GM23338 (cell line): ENCODE data around the gene GCK. TPM values are rescaled to one million over a fixed set of nuclear protein-coding genes. Genes with fewer than 3 reads are reported as not detected.

Experiments used
- ATAC-seq: fragments of 200-7000 bp; cut with Tn5 transposase; 3 replicates; pipeline ENCODE4 v1.9.1; 2020
- DNase-seq: peaks from one replicate; pipeline ENCODE4 v3.0.0-alpha.2; 2015; ENCODE audit warnings: low spot score
- H2AFZ ChIP-seq: fragments of 200-600 bp; sonication (generic); 2 replicates; pipeline ENCODE4 v1.8.0; 2016; ENCODE audit warnings: antibody characterized with exemption, mild to moderate bottlenecking, moderate library complexity
- H3F3A ChIP-seq: fragments of 200-600 bp; sonication (generic); replicated peaks from 2 replicates; pipeline ENCODE4 v1.8.0; 2017; ENCODE audit warnings: antibody characterized with exemption, mixed run types, low read depth
- H3K27ac ChIP-seq: fragments of 200-600 bp; sonication (generic); 2 replicates; pipeline ENCODE4 v1.6.1; 2016; ENCODE audit warnings: low read depth
- H3K27me3 ChIP-seq: fragments of 200-600 bp; sonication (generic); 2 replicates; pipeline ENCODE4 v1.8.0; 2016; ENCODE audit warnings: mild to moderate bottlenecking, mixed run types, moderate library complexity; ENCODE audit not compliant: insufficient read depth
- H3K36me3 ChIP-seq: fragments of 200-600 bp; sonication (generic); 2 replicates; pipeline ENCODE4 v1.8.0; 2016; ENCODE audit warnings: mild to moderate bottlenecking; ENCODE audit not compliant: insufficient read depth
- H3K4me1 ChIP-seq: fragments of 200-600 bp; sonication (generic); 2 replicates; pipeline ENCODE4 v1.8.0; 2016; ENCODE audit warnings: mild to moderate bottlenecking, moderate library complexity; ENCODE audit not compliant: insufficient read depth
- H3K4me2 ChIP-seq: fragments of 200-600 bp; sonication (generic); 2 replicates; pipeline ENCODE4 v1.7.1; 2017; ENCODE audit warnings: mixed run types
- H3K4me3 ChIP-seq: fragments of 200-600 bp; sonication (generic); 2 replicates; pipeline ENCODE4 v1.6.1; 2016; ENCODE audit warnings: mixed run types
- H3K79me2 ChIP-seq: fragments of 200-600 bp; sonication (generic); replicated peaks from 2 replicates; pipeline ENCODE4 v1.8.0; 2017; ENCODE audit warnings: mild to moderate bottlenecking; ENCODE audit not compliant: insufficient read depth
- H3K9me2 ChIP-seq: fragments of 200-600 bp; sonication (generic); 2 replicates; pipeline ENCODE4 v1.8.0; 2017; ENCODE audit not compliant: insufficient read depth
- H4K20me1 ChIP-seq: fragments of 200-600 bp; sonication (generic); replicated peaks from 2 replicates; pipeline ENCODE4 v1.8.0; 2017; ENCODE audit warnings: mild to moderate bottlenecking; ENCODE audit not compliant: insufficient read depth
- H3K27ac Mint-ChIP-seq: 2 replicates; pipeline ENCODE4 v1.8.0; 2020; ENCODE audit warnings: inconsistent platforms, mild to moderate bottlenecking, moderate library complexity, mixed read lengths
- H3K27me3 Mint-ChIP-seq: 3 replicates; pipeline ENCODE4 v1.8.0; 2022; ENCODE audit warnings: low read depth, mild to moderate bottlenecking, moderate library complexity, mixed read lengths, inconsistent platforms; ENCODE audit not compliant: insufficient read depth, poor library complexity
- H3K36me3 Mint-ChIP-seq: 3 replicates; pipeline ENCODE4 v1.8.0; 2021; ENCODE audit warnings: low read depth, mild to moderate bottlenecking, inconsistent platforms, moderate library complexity, mixed read lengths
- H3K4me1 Mint-ChIP-seq: 3 replicates; pipeline ENCODE4 v1.8.0; 2020; ENCODE audit warnings: mild to moderate bottlenecking, inconsistent platforms, mixed read lengths
- H3K4me3 Mint-ChIP-seq: 3 replicates; pipeline ENCODE4 v1.8.0; 2021; ENCODE audit warnings: moderate library complexity, mild to moderate bottlenecking, inconsistent platforms, mixed read lengths
- H3K9me3 Mint-ChIP-seq: 3 replicates; pipeline ENCODE4 v1.8.0; 2020; ENCODE audit warnings: moderate library complexity, mild to moderate bottlenecking, inconsistent platforms, mixed read lengths
- CREB1 ChIP-seq: fragments of 250-450 bp; sonication (Bioruptor Pico); IDR thresholded peaks from 2 replicates; pipeline ENCODE4 v1.5.0; 2020; ENCODE audit warnings: low read depth, mild to moderate bottlenecking, moderate library complexity
- CTCF ChIP-seq, 2 experiments: fragments of 200-600 bp in 1 of 2; sonication (generic) in 1 of 2; conservative IDR thresholded peaks; 2 replicates each; pipeline versions ENCODE4 v1.5.1 to v1.6.1; 2016 to 2017; ENCODE audit warnings: antibody characterized with exemption in 2 of 2, low read depth in 2 of 2, mild to moderate bottlenecking in 2 of 2, moderate library complexity in 1 of 2
- ETS1 ChIP-seq: IDR thresholded peaks from 2 replicates; pipeline ENCODE4 v1.6.1; 2016; ENCODE audit warnings: antibody characterized with exemption
- EZH2 ChIP-seq: fragments of 200-600 bp; sonication (generic); IDR thresholded peaks from one replicate; pipeline ENCODE4 v1.8.0; 2017; ENCODE audit warnings: antibody characterized with exemption, mild to moderate bottlenecking, low read depth; ENCODE audit not compliant: unreplicated experiment
- EZH2phosphoT487 ChIP-seq: fragments of 200-600 bp; sonication (generic); IDR thresholded peaks from one replicate; pipeline ENCODE4 v1.8.1; 2018; ENCODE audit warnings: antibody characterized with exemption; ENCODE audit not compliant: unreplicated experiment
- JUNB ChIP-seq: IDR thresholded peaks from one replicate; pipeline ENCODE4 v1.6.1; 2016; ENCODE audit warnings: antibody characterized with exemption; ENCODE audit not compliant: unreplicated experiment
- NANOG ChIP-seq: IDR thresholded peaks from 2 replicates; pipeline ENCODE4 v1.6.1; 2016; ENCODE audit warnings: antibody characterized with exemption, borderline replicate concordance
- POLR2AphosphoS5 ChIP-seq: IDR thresholded peaks from 2 replicates; pipeline ENCODE4 v1.6.1; 2016; ENCODE audit warnings: antibody characterized with exemption, low read depth
- REST ChIP-seq: IDR thresholded peaks from one replicate; pipeline ENCODE4 v1.6.1; 2018; ENCODE audit warnings: antibody characterized with exemption; ENCODE audit not compliant: unreplicated experiment
- STAT1 ChIP-seq: IDR thresholded peaks from one replicate; pipeline ENCODE4 v1.6.1; 2016; ENCODE audit warnings: antibody characterized with exemption; ENCODE audit not compliant: unreplicated experiment
- ZNF114 ChIP-seq: fragments of 250-450 bp; sonication (Bioruptor Pico); IDR thresholded peaks from 2 replicates; pipeline ENCODE4 v1.5.0; 2020; ENCODE audit warnings: mild to moderate bottlenecking, moderate library complexity
- ZNF331 ChIP-seq: fragments of 250-450 bp; sonication (Bioruptor Pico); IDR thresholded peaks from 2 replicates; pipeline ENCODE4 v1.5.0; 2020; ENCODE audit warnings: low read depth, mild to moderate bottlenecking, moderate library complexity
- ZNF462 ChIP-seq: fragments of 250-450 bp; sonication (Bioruptor Pico); IDR thresholded peaks from 2 replicates; pipeline ENCODE4 v1.5.0; 2020; ENCODE audit warnings: mild to moderate bottlenecking, moderate library complexity
- polyA plus RNA-seq: library from polyadenylated mRNA; unstranded; fragments of >200 nt; fragmentation: Nextera tagmentation; extraction: Ambion mirVana; gene quantifications from 2 replicates; pipeline ENCODE4 v1.2.1, GENCODE V29; 2016
- total RNA-seq: library from RNA; depleted of rRNA; stranded (reverse); fragments of >200 nt; shearing (Covaris generic); gene quantifications from 2 replicates; pipeline ENCODE4 v1.2.3, GENCODE V29; 2014

GCK gene
- total and polyA plus RNA-seq, 2 experiments from 2014 or later, result 6.1 to 7.3 TPM

GRCh38 chr7:44216019-44216418 is 26.8 kb upstream of the GCK start:
- Histone ChIP-seq H3K4me3 (no peak overlapping the region), H3K9me2 (no peaks in the 10 kb centered on the region), H3K4me2 (no peak overlapping the region), H3K27me3 (no peaks in the 10 kb centered on the region), H3K36me3 (no peaks in the 10 kb centered on the region), H4K20me1 (0 out of 2 replicates have a peak, but pooled peaks cover 3% of the 10 kb centered on the region), H3K79me2 (no peaks in the 10 kb centered on the region), H2AFZ (no peak overlapping the region), H3F3A (no peaks in the 10 kb centered on the region), H3K27ac (no peak overlapping the region), H3K4me1 (peaks cover 11% of the 10 kb centered on the region)
- Mint-ChIP-seq H3K27ac (no peak overlapping the region), H3K9me3 (no peaks in the 10 kb centered on the region), H3K36me3 (peaks cover 16% of the 10 kb centered on the region; the same call in 2 of the 3 replicates), H3K27me3 (peaks cover 4% of the 10 kb centered on the region), H3K4me1 (peaks cover 39% of the 10 kb centered on the region), H3K4me3 (no peak overlapping the region)
- ATAC-seq (no peak), DNase-seq (no peak)
- TF ChIP-seq ZNF114 (CRISPR knock-in tag), result no peak
- no peak for TF ChIP-seq CTCF (conservative IDR thresholded peaks at IDR 0.05; ENCODE audit: low read depth in 2 of 2)
- TF ChIP-seq EZH2, result no peak
- TF ChIP-seq STAT1, result no peak
- TF ChIP-seq NANOG, result no peak
- TF ChIP-seq CREB1 (CRISPR knock-in tag), result no peak
- TF ChIP-seq REST, result no peak
- TF ChIP-seq POLR2AphosphoS5, result no peak
- no peak for TF ChIP-seq ZNF331
- TF ChIP-seq ZNF462, result no peak
- TF ChIP-seq JUNB, result no peak
- no peak for TF ChIP-seq ETS1
- TF ChIP-seq EZH2phosphoT487, result no peak
